ENCODE data around the gene CAV3. TPM values are rescaled to one million over a fixed set of nuclear protein-coding genes. Genes with fewer than 3 reads are reported as not detected.

Gene CAV3
- total and polyA plus RNA-seq, 10 of the 15 experiments (the other 5 are each of a cell fraction or from before 2014, with no cell fraction given), result not detected

DNA sequence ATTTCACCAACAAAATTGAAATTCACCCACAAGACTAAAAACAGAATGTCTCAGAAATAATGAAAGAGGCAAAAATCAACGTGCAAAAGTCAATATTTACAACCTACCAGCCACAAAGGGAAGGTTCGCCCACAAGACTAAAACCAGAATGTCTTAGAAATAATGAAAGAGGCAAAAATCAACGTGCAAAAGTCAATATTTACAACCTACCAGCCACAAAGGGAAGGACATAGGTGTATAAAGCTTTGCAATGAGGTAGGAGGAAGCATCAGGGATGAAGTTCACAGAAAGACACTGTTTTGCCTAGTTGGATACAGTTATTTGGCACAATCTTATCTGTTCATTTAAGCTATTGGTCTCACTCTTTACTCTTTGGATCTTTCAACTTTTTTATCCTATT is 21.5 kb downstream of the CAV3 start:
- POLR2A ChIA-PET, result no interaction called here
- H3K4me2 ChIP-seq (ENCODE audit: control insufficient read depth, insufficient read depth), result no peak overlapping the region
- CTCF ChIA-PET, result interaction anchor here (1.0 to 2.1 kb wide), 4 partner anchors 11 to 92 kb away, joined by 3 to 9 read pairs (median 4); partner anchors contain the start of gene OXTR
- DNase-seq (ENCODE audit: low read depth, low spot score) (no peak), ATAC-seq (no peak), FAIRE-seq (no peak)
- WGBS (ENCODE audit: insufficient coverage, insufficient replicate concordance, low lambda C conversion rate, missing lambda C conversion rate), result 30% methylated on average over 3 of the region's 3 CpGs
- in situ Hi-C loops (cut with MboI), result no loop called here
- H3K4me3 ChIP-seq, result no peak overlapping the region
- intact Hi-C loops (cut with micrococcal nuclease; ENCODE audit: unreplicated experiment), result no loop called here
- TF ChIP-seq POLR2AphosphoS2 (IDR thresholded peaks at IDR 0.05; ENCODE audit: low read depth, low read length) (no peak), NFIC (IDR thresholded peaks at IDR 0.05; ENCODE audit: low read depth, low read length) (no peak), ZBTB40 (IDR thresholded peaks at IDR 0.05; ENCODE audit: borderline replicate concordance) (no peak), KLF5 (IDR thresholded peaks at IDR 0.05; ENCODE audit: partially characterized antibody) (no peak), MYC (IDR thresholded peaks at IDR 0.05; ENCODE audit: insufficient read depth, insufficient read length, insufficient replicate concordance, low read length, severe bottlenecking) (no peak), MEF2B (IDR thresholded peaks at IDR 0.05; ENCODE audit: partially characterized antibody, poor library complexity, severe bottlenecking) (no peak)
- no peak overlapping the region for H3K27ac ChIP-seq (ENCODE audit: control insufficient read depth, insufficient read depth)
- RAD21 ChIA-PET (ENCODE audit: unreplicated experiment), result no interaction called here
- H2AFZ ChIP-seq (ENCODE audit: control insufficient read depth, low read depth, low read length), result no peak overlapping the region
- no peaks in the 10 kb centered on the region for H3K27me3 ChIP-seq (replicated peaks in 1 of 2; ENCODE audit: control insufficient read depth in 2 of 2, insufficient read depth in 2 of 2, low read length in 1 of 2)
- no TSS peak for BruUV-seq (replicated peaks)
- no peaks in the 10 kb centered on the region for H3K4me1 ChIP-seq (ENCODE audit: control insufficient read depth, insufficient read depth, low read length)
- no peaks in the 10 kb centered on the region for H3K9me3 ChIP-seq (replicated peaks; ENCODE audit: control insufficient read depth, insufficient read depth, low read length)
- H3K79me2 ChIP-seq (ENCODE audit: control insufficient read depth, insufficient read depth, low read length), result no peaks in the 10 kb centered on the region
- H4K20me1 ChIP-seq (ENCODE audit: control insufficient read depth, insufficient read depth), result no peaks in the 10 kb centered on the region
- no peaks in the 10 kb centered on the region; a peak in 2 of 4 replicates for H3K36me3 ChIP-seq (ENCODE audit: control insufficient read depth in 2 of 2, insufficient read depth in 2 of 2, low read length in 1 of 2)
- SMC1A ChIA-PET (ENCODE audit: uncharacterized antibody, unreplicated experiment), result interaction anchor here (0.8 to 1.4 kb wide), 2 partner anchors 11 to 14 kb away, joined by 3 read pairs; no protein-coding TSS in a partner anchor
- no peak overlapping the region for H3K9ac ChIP-seq (ENCODE audit: control insufficient read depth, insufficient read depth, low read length)
